ENCODE measurements around the gene COL23A1. TPM values are rescaled to one million over a fixed set of nuclear protein-coding genes. Genes with fewer than 3 reads are reported as not detected.

Gene COL23A1
- total RNA-seq, 1 donor from 2014 or later, result 2.0 TPM

GRCh38 chr5:178462816-178463215 lies 127.4 kb downstream of the COL23A1 start:
- no peak for DNase-seq
- intact Hi-C loops (cut with DNase I), result no loop called here

GRCh38 chr5:178462076-178462475 lies 128.1 kb downstream of the COL23A1 start:
- Histone ChIP-seq H3K9me3 (no peaks in the 10 kb centered on the region), H3K36me3 (no peaks in the 10 kb centered on the region), H3K4me1 (peaks cover 15% of the 10 kb centered on the region), H3K4me3 (no peak overlapping the region), H3K27me3 (no peaks in the 10 kb centered on the region), H3K27ac (no peak overlapping the region)
- intact Hi-C loops (cut with DNase I), result no loop called here
- no peak for ATAC-seq
- TF ChIP-seq, protein P1, sequence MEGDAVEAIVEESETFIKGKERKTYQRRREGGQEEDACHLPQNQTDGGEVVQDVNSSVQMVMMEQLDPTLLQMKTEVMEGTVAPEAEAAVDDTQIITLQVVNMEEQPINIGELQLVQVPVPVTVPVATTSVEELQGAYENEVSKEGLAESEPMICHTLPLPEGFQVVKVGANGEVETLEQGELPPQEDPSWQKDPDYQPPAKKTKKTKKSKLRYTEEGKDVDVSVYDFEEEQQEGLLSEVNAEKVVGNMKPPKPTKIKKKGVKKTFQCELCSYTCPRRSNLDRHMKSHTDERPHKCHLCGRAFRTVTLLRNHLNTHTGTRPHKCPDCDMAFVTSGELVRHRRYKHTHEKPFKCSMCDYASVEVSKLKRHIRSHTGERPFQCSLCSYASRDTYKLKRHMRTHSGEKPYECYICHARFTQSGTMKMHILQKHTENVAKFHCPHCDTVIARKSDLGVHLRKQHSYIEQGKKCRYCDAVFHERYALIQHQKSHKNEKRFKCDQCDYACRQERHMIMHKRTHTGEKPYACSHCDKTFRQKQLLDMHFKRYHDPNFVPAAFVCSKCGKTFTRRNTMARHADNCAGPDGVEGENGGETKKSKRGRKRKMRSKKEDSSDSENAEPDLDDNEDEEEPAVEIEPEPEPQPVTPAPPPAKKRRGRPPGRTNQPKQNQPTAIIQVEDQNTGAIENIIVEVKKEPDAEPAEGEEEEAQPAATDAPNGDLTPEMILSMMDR (IDR thresholded peaks at IDR 0.05), result no peak
- no peak for DNase-seq

More at GRCh38 chr5:178462816-178463215, 127.4 kb downstream of the COL23A1 start:
- TF ChIP-seq, protein P1 (IDR thresholded peaks at IDR 0.05), result no peak
- Histone ChIP-seq H3K4me1 (peaks cover 22% of the 10 kb centered on the region), H3K4me3 (no peak overlapping the region), H3K27me3 (no peaks in the 10 kb centered on the region), H3K27ac (no peak overlapping the region), H3K9me3 (no peaks in the 10 kb centered on the region), H3K36me3 (no peaks in the 10 kb centered on the region)
- no peak for ATAC-seq

- H3K27me3 ChIP-seq, result no peaks in the 10 kb centered on the region
- intact Hi-C loops (cut with DNase I), result no loop called here
- DNase-seq, result peak; percentile 88
These were observed 129.0 kb downstream of the COL23A1 start for GRCh38 chr5:178461004-178461730.

GRCh38 chr5:178460598-178460997 lies 129.6 kb downstream of the COL23A1 start:
- Histone ChIP-seq H3K4me1 (peaks cover 10% of the 10 kb centered on the region), H3K27ac (no peak overlapping the region), H3K27me3 (no peaks in the 10 kb centered on the region), H3K36me3 (no peaks in the 10 kb centered on the region), H3K9me3 (no peaks in the 10 kb centered on the region), H3K4me3 (no peak overlapping the region)
- TF ChIP-seq, protein P1 (IDR thresholded peaks at IDR 0.05), result no peak
- no peak for DNase-seq
- intact Hi-C loops (cut with DNase I), result no loop called here
- no peak for ATAC-seq

More at GRCh38 chr5:178461004-178461730, 129.0 kb downstream of the COL23A1 start:
- H3K9me3 ChIP-seq, result no peaks in the 10 kb centered on the region
- no peak overlapping the region for H3K4me3 ChIP-seq
- ATAC-seq, result peak; percentile 98
- peaks cover 10% of the 10 kb centered on the region for H3K4me1 ChIP-seq
- no peaks in the 10 kb centered on the region for H3K36me3 ChIP-seq
- TF ChIP-seq, protein P1 (IDR thresholded peaks at IDR 0.05), result peak; percentile 85
- no peak overlapping the region for H3K27ac ChIP-seq

GRCh38 chr5:178460174-178460573 lies 130.0 kb downstream of the COL23A1 start:
- TF ChIP-seq, protein P1 (IDR thresholded peaks at IDR 0.05), result no peak
- Histone ChIP-seq H3K27me3 (no peaks in the 10 kb centered on the region), H3K9me3 (no peaks in the 10 kb centered on the region), H3K4me1 (peaks cover 10% of the 10 kb centered on the region), H3K36me3 (no peaks in the 10 kb centered on the region), H3K4me3 (no peak overlapping the region), H3K27ac (no peak overlapping the region)
- intact Hi-C loops (cut with DNase I), result no loop called here
- no peak for ATAC-seq
- DNase-seq, result no peak
